H9 (cell line): ENCODE results near the gene DCHS1. TPM values are rescaled to one million over a fixed set of nuclear protein-coding genes. Genes with fewer than 3 reads are reported as not detected.
A peak's percentile ranks its signal among the peaks of the same experiment; 100 is the strongest.

Experiments
- DNase-seq: peaks from one replicate; pipeline ENCODE4 v3.0.0-alpha.2; 2017
- H2AFZ ChIP-seq: one replicate; pipeline ENCODE4 v1.6.1; 2013; ENCODE audit warnings: mild to moderate bottlenecking, low read length, control low read depth, moderate library complexity
- H2AK5ac ChIP-seq: 2 replicates; pipeline ENCODE4 v1.6.1; 2013; ENCODE audit warnings: low read length, control low read depth, mixed read lengths; ENCODE audit not compliant: insufficient read length
- H2BK120ac ChIP-seq: one replicate; pipeline ENCODE4 v1.6.1; 2013; ENCODE audit warnings: low read depth, mild to moderate bottlenecking, low read length, control low read depth, inconsistent platforms; ENCODE audit not compliant: poor library complexity, severe bottlenecking
- H2BK12ac ChIP-seq: 2 replicates; pipeline ENCODE4 v1.6.1; 2013; ENCODE audit warnings: low read length, control low read depth, mixed read lengths, low read depth; ENCODE audit not compliant: insufficient read length
- H2BK15ac ChIP-seq: 2 replicates; pipeline ENCODE4 v1.6.1; 2013; ENCODE audit warnings: low read depth, low read length, control low read depth
- H2BK20ac ChIP-seq: one replicate; pipeline ENCODE4 v1.6.1; 2013; ENCODE audit warnings: low read depth, mild to moderate bottlenecking, low read length, control low read depth, inconsistent platforms; ENCODE audit not compliant: poor library complexity, severe bottlenecking
- H2BK5ac ChIP-seq: 2 replicates; pipeline ENCODE4 v1.6.1; 2013; ENCODE audit warnings: low read length, control low read depth, mixed read lengths; ENCODE audit not compliant: insufficient read length
- H3K14ac ChIP-seq: 2 replicates; pipeline ENCODE4 v1.6.1; 2013; ENCODE audit warnings: low read length, control low read depth; ENCODE audit not compliant: insufficient read depth
- H3K18ac ChIP-seq: 2 replicates; pipeline ENCODE4 v1.6.1; 2013; ENCODE audit warnings: low read depth, mild to moderate bottlenecking, mixed read lengths, low read length, control low read depth; ENCODE audit not compliant: insufficient read length
- H3K23ac ChIP-seq: 2 replicates; pipeline ENCODE4 v1.6.1; 2013; ENCODE audit warnings: low read length, control low read depth, mixed read lengths, low read depth; ENCODE audit not compliant: insufficient read length
- H3K23me2 ChIP-seq: 2 replicates; pipeline ENCODE4 v1.6.1; 2013; ENCODE audit warnings: low read depth, mild to moderate bottlenecking, mixed read lengths, low read length, control low read depth; ENCODE audit not compliant: insufficient read length, poor library complexity, severe bottlenecking
- H3K27ac ChIP-seq: 2 replicates; pipeline ENCODE4 v1.5.1; 2013; ENCODE audit warnings: low read length, control low read depth, mixed read lengths, low read depth; ENCODE audit not compliant: insufficient read length
- H3K27me3 ChIP-seq: 2 replicates; pipeline ENCODE4 v1.6.1; 2013; ENCODE audit warnings: low read length, control low read depth, inconsistent platforms; ENCODE audit not compliant: insufficient read depth
- H3K4ac ChIP-seq: 2 replicates; pipeline ENCODE4 v1.6.1; 2013; ENCODE audit warnings: low read depth, mild to moderate bottlenecking, control low read depth, inconsistent platforms, low read length, moderate library complexity
- H3K4me1 ChIP-seq: 2 replicates; pipeline ENCODE4 v1.6.1; 2013; ENCODE audit warnings: low read length, control low read depth, inconsistent platforms; ENCODE audit not compliant: insufficient read depth
- H3K4me2 ChIP-seq: 2 replicates; pipeline ENCODE4 v1.6.1; 2013; ENCODE audit warnings: low read length, control low read depth, mixed read lengths; ENCODE audit not compliant: insufficient read length, insufficient read depth
- H3K56ac ChIP-seq: 2 replicates; pipeline ENCODE4 v1.6.1; 2013; ENCODE audit warnings: low read depth, mild to moderate bottlenecking, mixed read lengths, low read length, control low read depth; ENCODE audit not compliant: insufficient read length
- H3K79me1 ChIP-seq: 2 replicates; pipeline ENCODE4 v1.6.1; 2013; ENCODE audit warnings: low read depth, mild to moderate bottlenecking, moderate library complexity, low read length, control low read depth, inconsistent platforms; ENCODE audit not compliant: insufficient read depth, poor library complexity, severe bottlenecking
- H3K79me2 ChIP-seq: 2 replicates; pipeline ENCODE4 v1.6.1; 2013; ENCODE audit warnings: low read length, control low read depth, inconsistent platforms; ENCODE audit not compliant: insufficient read depth
- H3K9ac ChIP-seq: 2 replicates; pipeline ENCODE4 v1.6.1; 2013; ENCODE audit warnings: low read length, control low read depth, mixed read lengths; ENCODE audit not compliant: insufficient read length; ENCODE audit errors: extremely low read depth
- H3K9me3 ChIP-seq: one replicate; pipeline ENCODE4 v1.6.1; 2013; ENCODE audit warnings: low read depth, low read length, inconsistent platforms; ENCODE audit not compliant: control insufficient read depth
- H3T11ph ChIP-seq: one replicate; pipeline ENCODE4 v1.6.1; 2013; ENCODE audit warnings: mild to moderate bottlenecking, low read length, control low read depth, inconsistent platforms
- H4K20me1 ChIP-seq: one replicate; pipeline ENCODE4 v1.6.1; 2013; ENCODE audit not compliant: control insufficient read depth, insufficient read length, insufficient read depth
- H4K5ac ChIP-seq: 2 replicates; pipeline ENCODE4 v1.6.1; 2013; ENCODE audit warnings: low read depth, mild to moderate bottlenecking, mixed read lengths, low read length, control low read depth; ENCODE audit not compliant: insufficient read length
- H4K8ac ChIP-seq: replicated peaks from 2 replicates; pipeline ENCODE4 v1.6.1; 2013; ENCODE audit warnings: low read length, control low read depth, mixed read lengths, low read depth; ENCODE audit not compliant: insufficient read length
- H4K91ac ChIP-seq: 2 replicates; pipeline ENCODE4 v1.6.1; 2013; ENCODE audit warnings: low read depth, mild to moderate bottlenecking, moderate library complexity, mixed read lengths, low read length, control low read depth; ENCODE audit not compliant: insufficient read length
- H3K27ac Mint-ChIP-seq, 3 experiments: 2 replicates in 2 of 3; 3 replicates in 1 of 3; pipeline ENCODE4 v1.8.0; 2020 to 2021; ENCODE audit warnings: mixed read lengths in 3 of 3, mild to moderate bottlenecking in 1 of 3, moderate library complexity in 1 of 3
- H3K27me3 Mint-ChIP-seq: 2 replicates; pipeline ENCODE4 v1.8.0; 2021; ENCODE audit warnings: low read depth, mild to moderate bottlenecking, moderate library complexity, mixed read lengths
- H3K36me3 Mint-ChIP-seq, 3 experiments: 2 replicates in 2 of 3; 3 replicates in 1 of 3; pipeline ENCODE4 v1.8.0; 2020 to 2021; ENCODE audit warnings: low read depth in 3 of 3, mixed read lengths in 3 of 3; ENCODE audit not compliant: insufficient read depth in 1 of 3
- H3K4me1 Mint-ChIP-seq, 2 experiments: 2 replicates each; pipeline ENCODE4 v1.8.0; 2020; ENCODE audit warnings: mixed read lengths in 2 of 2
- H3K4me3 Mint-ChIP-seq, 2 experiments: 2 replicates in 1 of 2; 3 replicates in 1 of 2; pipeline ENCODE4 v1.8.0; 2020 to 2021; ENCODE audit warnings: mild to moderate bottlenecking in 2 of 2, mixed read lengths in 2 of 2, moderate library complexity in 1 of 2
- H3K9me3 Mint-ChIP-seq, 2 experiments: 2 replicates in 1 of 2; 3 replicates in 1 of 2; pipeline ENCODE4 v1.8.0; 2020; ENCODE audit warnings: mild to moderate bottlenecking in 2 of 2, mixed read lengths in 2 of 2, moderate library complexity in 1 of 2
- WGBS: extraction: QIAGEN DNeasy Blood & Tissue Kit; methylation state at CpG from one replicate; pipeline ENCODE4 v1.1.7; 2013; ENCODE audit warnings: missing lambda C conversion rate, low lambda C conversion rate, mixed read lengths; ENCODE audit not compliant: insufficient read length; ENCODE audit errors: extremely low coverage; 5-methylcytosine and 5-hydroxymethylcytosine counted together
- total RNA-seq: library from RNA; stranded (reverse); gene quantifications from 2 replicates; pipeline ENCODE4 v1.2.1, GENCODE V29; 2021
- TF ChIP-seq, protein P1 (sequence below): fragments of 200-600 bp; sonication (generic); conservative IDR thresholded peaks from 3 replicates; pipeline ENCODE4 v1.8.0; 2021; ENCODE audit warnings: antibody characterized with exemption, mild to moderate bottlenecking

Gene DCHS1
- total RNA-seq, 1 experiment from 2014 or later, result 12.5 TPM

DNA sequence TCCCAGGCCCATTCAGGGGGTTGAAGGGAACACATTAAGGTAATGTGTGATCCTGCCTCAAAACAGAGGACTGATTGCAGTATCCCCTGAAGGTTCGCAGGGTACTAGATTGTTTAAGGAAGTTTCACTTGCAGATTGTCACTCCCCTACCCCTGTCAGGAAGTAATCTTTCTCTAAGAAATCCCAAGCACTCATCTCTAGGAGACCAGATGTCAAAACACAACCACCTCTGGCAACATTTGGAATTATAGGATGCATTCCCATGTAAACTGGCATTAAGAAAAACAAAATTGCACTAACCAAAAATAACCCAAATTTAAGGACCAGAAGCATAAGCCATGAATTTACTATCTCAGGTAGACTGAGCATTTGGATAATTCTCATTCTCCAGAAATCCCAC lies 25.9 kb upstream of the DCHS1 start:
- Histone ChIP-seq H3K9ac (no peak overlapping the region), H3K14ac (no peak overlapping the region), H3T11ph (no peak overlapping the region), H4K91ac (no peak overlapping the region), H3K23ac (no peak overlapping the region), H2BK5ac (no peak overlapping the region), H3K27ac (no peak overlapping the region), H2BK120ac (no peak overlapping the region), H3K4me2 (peak overlapping the region; percentile 85), H3K79me1 (peaks cover 3% of the 10 kb centered on the region), H3K56ac (no peak overlapping the region), H3K4me1 (peaks cover 2% of the 10 kb centered on the region), H3K9me3 (no peaks in the 10 kb centered on the region), H3K23me2 (peaks cover 7% of the 10 kb centered on the region), H2BK20ac (no peak overlapping the region), H2BK12ac (no peak overlapping the region), H3K79me2 (peaks cover 8% of the 10 kb centered on the region; the same call in 1 of the 2 replicates), H4K20me1 (no peaks in the 10 kb centered on the region), H4K5ac (no peak overlapping the region), H3K18ac (no peak overlapping the region), H2AFZ (no peak overlapping the region), H4K8ac (no peak overlapping the region), H2BK15ac (no peak overlapping the region), H3K4ac (no peak overlapping the region), H2AK5ac (no peak overlapping the region), H3K27me3 (no peaks in the 10 kb centered on the region)
- H3K36me3 Mint-ChIP-seq, result peaks cover 13 to 39% (median 24%) of the 10 kb centered on the region in 3 experiments; a peak in 6 of 7 replicates
- TF ChIP-seq, protein P1, sequence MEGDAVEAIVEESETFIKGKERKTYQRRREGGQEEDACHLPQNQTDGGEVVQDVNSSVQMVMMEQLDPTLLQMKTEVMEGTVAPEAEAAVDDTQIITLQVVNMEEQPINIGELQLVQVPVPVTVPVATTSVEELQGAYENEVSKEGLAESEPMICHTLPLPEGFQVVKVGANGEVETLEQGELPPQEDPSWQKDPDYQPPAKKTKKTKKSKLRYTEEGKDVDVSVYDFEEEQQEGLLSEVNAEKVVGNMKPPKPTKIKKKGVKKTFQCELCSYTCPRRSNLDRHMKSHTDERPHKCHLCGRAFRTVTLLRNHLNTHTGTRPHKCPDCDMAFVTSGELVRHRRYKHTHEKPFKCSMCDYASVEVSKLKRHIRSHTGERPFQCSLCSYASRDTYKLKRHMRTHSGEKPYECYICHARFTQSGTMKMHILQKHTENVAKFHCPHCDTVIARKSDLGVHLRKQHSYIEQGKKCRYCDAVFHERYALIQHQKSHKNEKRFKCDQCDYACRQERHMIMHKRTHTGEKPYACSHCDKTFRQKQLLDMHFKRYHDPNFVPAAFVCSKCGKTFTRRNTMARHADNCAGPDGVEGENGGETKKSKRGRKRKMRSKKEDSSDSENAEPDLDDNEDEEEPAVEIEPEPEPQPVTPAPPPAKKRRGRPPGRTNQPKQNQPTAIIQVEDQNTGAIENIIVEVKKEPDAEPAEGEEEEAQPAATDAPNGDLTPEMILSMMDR, result no peak
- peaks cover 14 to 16% of the 10 kb centered on the region in 2 experiments for H3K4me1 Mint-ChIP-seq
- peak overlapping the region in 1 of 3 experiments; percentile 88; a peak in 2 of 7 replicates for H3K27ac Mint-ChIP-seq
- no peak for DNase-seq
- H3K9me3 Mint-ChIP-seq, result no peaks in the 10 kb centered on the region
- WGBS, result no CpG with 5 or more reads among the region's 1 CpG
- no peaks in the 10 kb centered on the region; the same call in 1 of the 2 replicates for H3K27me3 Mint-ChIP-seq
- peak overlapping the region; percentile 99 for H3K4me3 Mint-ChIP-seq
